ENCODE results near the gene MORN4. TPM values are rescaled to one million over a fixed set of nuclear protein-coding genes. Genes with fewer than 3 reads are reported as not detected.

Gene MORN4
- total RNA-seq, 4 donors from 2014 or later: 0.34 to 3.6 (median 1.2) TPM

DNA sequence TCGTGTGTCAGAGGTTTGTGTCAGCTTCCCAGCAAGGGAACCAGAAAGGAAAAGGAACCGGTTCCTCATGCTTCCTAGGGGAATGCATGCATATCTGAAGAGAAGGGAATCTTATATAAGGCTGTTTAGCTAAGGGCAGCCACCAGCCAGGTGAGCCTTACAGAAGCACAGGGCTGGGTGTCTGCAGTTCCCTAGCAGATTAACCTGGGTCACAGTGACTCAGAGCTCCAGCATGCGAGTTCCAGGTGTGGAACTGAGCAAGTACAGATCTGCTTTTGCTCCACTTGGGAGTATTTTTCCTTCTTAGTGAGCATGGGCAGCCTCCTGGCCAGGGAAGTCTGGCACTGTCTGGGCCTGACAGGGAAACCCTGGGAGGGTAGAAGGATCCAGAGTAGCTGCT lies 61.7 kb downstream of the MORN4 start:
- intact Hi-C loops (cut with DNase I): no loop called here

GRCh38 chr10:97570789-97571471 lies 62.4 kb downstream of the MORN4 start:
- Histone ChIP-seq H3K4me3 (no peak overlapping the region), H3K27ac (peak overlapping the region; percentile 71 to 94 (median 82)), H3K36me3 (peaks cover 0 to 36% (median 0%) of the 10 kb centered on the region in 3 donors), H3K9me3 (no peaks in the 10 kb centered on the region), H3K4me1 (peaks cover 23 to 61% (median 40%) of the 10 kb centered on the region in 3 donors), H3K27me3 (no peaks in the 10 kb centered on the region)
- no peak for DNase-seq
- TF ChIP-seq, protein P1, sequence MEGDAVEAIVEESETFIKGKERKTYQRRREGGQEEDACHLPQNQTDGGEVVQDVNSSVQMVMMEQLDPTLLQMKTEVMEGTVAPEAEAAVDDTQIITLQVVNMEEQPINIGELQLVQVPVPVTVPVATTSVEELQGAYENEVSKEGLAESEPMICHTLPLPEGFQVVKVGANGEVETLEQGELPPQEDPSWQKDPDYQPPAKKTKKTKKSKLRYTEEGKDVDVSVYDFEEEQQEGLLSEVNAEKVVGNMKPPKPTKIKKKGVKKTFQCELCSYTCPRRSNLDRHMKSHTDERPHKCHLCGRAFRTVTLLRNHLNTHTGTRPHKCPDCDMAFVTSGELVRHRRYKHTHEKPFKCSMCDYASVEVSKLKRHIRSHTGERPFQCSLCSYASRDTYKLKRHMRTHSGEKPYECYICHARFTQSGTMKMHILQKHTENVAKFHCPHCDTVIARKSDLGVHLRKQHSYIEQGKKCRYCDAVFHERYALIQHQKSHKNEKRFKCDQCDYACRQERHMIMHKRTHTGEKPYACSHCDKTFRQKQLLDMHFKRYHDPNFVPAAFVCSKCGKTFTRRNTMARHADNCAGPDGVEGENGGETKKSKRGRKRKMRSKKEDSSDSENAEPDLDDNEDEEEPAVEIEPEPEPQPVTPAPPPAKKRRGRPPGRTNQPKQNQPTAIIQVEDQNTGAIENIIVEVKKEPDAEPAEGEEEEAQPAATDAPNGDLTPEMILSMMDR (IDR thresholded peaks at IDR 0.05): no peak
- no peak for TF ChIP-seq POLR2A (IDR thresholded peaks at IDR 0.05)
- WGBS, 2 donors: 33% methylated on average over 1 of the region's 5 CpGs; no CpG with 5 or more reads in 1 of the 2 donors
- intact Hi-C loops (cut with DNase I): no loop called here

More for the DNA sequence above, 61.7 kb downstream of the MORN4 start:
- no peak overlapping the region for H3K4me3 ChIP-seq
- no peaks in the 10 kb centered on the region for H3K9me3 ChIP-seq
- peaks cover 0 to 36% (median 0%) of the 10 kb centered on the region in 3 donors for H3K36me3 ChIP-seq
- H3K4me1 ChIP-seq: peaks cover 23 to 55% (median 34%) of the 10 kb centered on the region in 3 donors
- peak overlapping the region; percentile 89 to 94 (median 92) for H3K27ac ChIP-seq
- DNase-seq: no peak
- no peak for TF ChIP-seq POLR2A (IDR thresholded peaks at IDR 0.05)
- TF ChIP-seq, protein P1 (IDR thresholded peaks at IDR 0.05): no peak
- 47 to 56% methylated on average over 3 of the region's 3 CpGs for WGBS, 2 donors
- H3K27me3 ChIP-seq: no peaks in the 10 kb centered on the region

GRCh38 chr10:97570146-97570788 lies 63.0 kb downstream of the MORN4 start:
- H3K36me3 ChIP-seq: peaks cover 0 to 36% (median 0%) of the 10 kb centered on the region in 3 donors
- H3K9me3 ChIP-seq: no peaks in the 10 kb centered on the region
- H3K4me1 ChIP-seq: peaks cover 23 to 60% (median 40%) of the 10 kb centered on the region in 3 donors
- no peak for DNase-seq
- no peak overlapping the region for H3K4me3 ChIP-seq
- TF ChIP-seq, protein P1 (IDR thresholded peaks at IDR 0.05): no peak
- TF ChIP-seq POLR2A (IDR thresholded peaks at IDR 0.05): no peak
- WGBS, 2 donors: 75% methylated on average over 12 of the region's 33 CpGs; no CpG with 5 or more reads in 1 of the 2 donors
- peak overlapping the region; percentile 71 to 94 (median 82) for H3K27ac ChIP-seq
- H3K27me3 ChIP-seq: no peaks in the 10 kb centered on the region
- intact Hi-C loops (cut with DNase I): no loop called here

DNA sequence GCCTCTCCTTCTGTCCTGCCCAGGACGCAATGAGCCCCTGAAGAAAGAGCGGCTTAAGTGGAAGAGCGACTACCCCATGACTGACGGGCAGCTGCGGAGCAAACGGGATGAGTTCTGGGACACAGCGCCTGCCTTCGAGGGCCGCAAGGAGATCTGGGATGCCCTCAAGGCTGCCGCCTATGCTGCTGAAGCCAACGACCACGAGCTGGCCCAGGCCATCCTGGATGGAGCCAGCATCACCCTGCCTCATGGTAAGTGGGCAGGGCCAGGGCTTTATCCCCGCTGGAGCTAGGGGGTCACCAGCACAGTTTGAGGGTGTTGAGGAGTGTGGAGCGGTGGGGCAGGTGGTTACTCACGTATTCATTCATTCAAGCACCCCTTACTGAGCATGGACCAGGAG lies 65.4 kb downstream of the MORN4 start:
- 88 to 97% methylated on average over 5 to 10 of the region's 15 CpGs for WGBS, 2 donors
- Histone ChIP-seq H3K4me3 (no peak overlapping the region), H3K4me1 (peaks cover 23 to 39% (median 29%) of the 10 kb centered on the region in 3 donors), H3K9me3 (no peaks in the 10 kb centered on the region), H3K27me3 (no peaks in the 10 kb centered on the region), H3K36me3 (peaks cover 0 to 36% (median 0%) of the 10 kb centered on the region in 3 donors), H3K27ac (no peak overlapping the region)
- no peak for TF ChIP-seq POLR2A (IDR thresholded peaks at IDR 0.05)
- TF ChIP-seq, protein P1 (IDR thresholded peaks at IDR 0.05): no peak
- no peak for DNase-seq
- intact Hi-C loops (cut with DNase I): no loop called here

Data from esophagus squamous epithelium (tissue), 5 donors.